CD8-positive, alpha-beta memory T cell (primary cell): ENCODE results near the gene VPS36. TPM values are rescaled to one million over a fixed set of nuclear protein-coding genes. Genes with fewer than 3 reads are reported as not detected.
"Not testable (repeated sequence)": the region's sequence is repeated elsewhere in the genome, so short reads cannot be mapped to it uniquely, and the experiment has no call there.

Experiments used
- CTCF ChIA-PET: fragments of 350-600 bp; sonication (Branson Sonifier 250); formaldehyde crosslinking; loops from one replicate; lab custom pipeline; 2021; ENCODE audit warnings: antibody characterized with exemption; lab: Charles Lee
- POLR2A ChIA-PET: fragments of 350-600 bp; sonication (Branson Sonifier 250); formaldehyde crosslinking; loops from one replicate; lab custom pipeline; 2021; ENCODE audit warnings: antibody characterized with exemption; lab: Charles Lee
- DNase-seq, 5 donors: peaks; one replicate each; pipeline versions ENCODE4 v3.0.0 to v3.0.0-alpha.2; 2020 to 2022; ENCODE audit warnings: mixed read lengths in 1 of 5
- H3K27ac ChIP-seq: one replicate; pipeline ENCODE4 v1.7.0; 2013; ENCODE audit warnings: low read depth, mild to moderate bottlenecking, low read length, moderate library complexity
- H3K27me3 ChIP-seq: 2 replicates; pipeline ENCODE4 v1.7.0; 2013; ENCODE audit warnings: low read length, mild to moderate bottlenecking; ENCODE audit not compliant: insufficient read depth, poor library complexity, severe bottlenecking
- H3K36me3 ChIP-seq: 2 replicates; pipeline ENCODE4 v1.7.0; 2013; ENCODE audit warnings: mild to moderate bottlenecking, low read length, moderate library complexity; ENCODE audit not compliant: insufficient read depth
- H3K4me1 ChIP-seq: 2 replicates; pipeline ENCODE4 v1.7.0; 2013; ENCODE audit warnings: mild to moderate bottlenecking, low read length, moderate library complexity; ENCODE audit not compliant: insufficient read depth
- H3K4me3 ChIP-seq: 2 replicates; pipeline ENCODE4 v1.7.0; 2013; ENCODE audit warnings: mild to moderate bottlenecking, low read length
- H3K9me3 ChIP-seq: 2 replicates; pipeline ENCODE4 v1.7.0; 2013; ENCODE audit warnings: mild to moderate bottlenecking, low read length
- H3K27ac Mint-ChIP-seq, 8 donors: one replicate each; pipeline ENCODE4 v1.8.0; 2020 to 2021; ENCODE audit warnings: mixed read lengths in 8 of 8, mild to moderate bottlenecking in 6 of 8, inconsistent platforms in 3 of 8, moderate library complexity in 3 of 8
- H3K27me3 Mint-ChIP-seq, 2 donors: one replicate each; pipeline ENCODE4 v1.8.0; 2020 to 2021; ENCODE audit warnings: mixed read lengths in 2 of 2, mild to moderate bottlenecking in 1 of 2, moderate library complexity in 1 of 2
- H3K36me3 Mint-ChIP-seq, 3 donors: one replicate each; pipeline ENCODE4 v1.8.0; 2020 to 2021; ENCODE audit warnings: mixed read lengths in 3 of 3, inconsistent platforms in 1 of 3, mild to moderate bottlenecking in 1 of 3
- H3K4me1 Mint-ChIP-seq, 3 donors: one replicate each; pipeline ENCODE4 v1.8.0; 2020 to 2021; ENCODE audit warnings: mixed read lengths in 3 of 3, inconsistent platforms in 1 of 3, mild to moderate bottlenecking in 1 of 3
- H3K4me3 Mint-ChIP-seq, 7 donors: one replicate each; pipeline ENCODE4 v1.8.0; 2020 to 2021; ENCODE audit warnings: mixed read lengths in 7 of 7, mild to moderate bottlenecking in 6 of 7, moderate library complexity in 4 of 7, inconsistent platforms in 2 of 7
- H3K9me3 Mint-ChIP-seq, 5 donors: one replicate each; pipeline ENCODE4 v1.8.0; 2020 to 2022; ENCODE audit warnings: mixed read lengths in 5 of 5, mild to moderate bottlenecking in 3 of 5, moderate library complexity in 2 of 5, inconsistent platforms in 1 of 5
- polyA plus RNA-seq: library from polyadenylated mRNA; unstranded; fragments of 300-500 nt; fragmentation: Illumina TruSeq; gene quantifications from one replicate; pipeline ENCODE4 v1.2.3, GENCODE V29; 2021
- total RNA-seq, 2 experiments: library from RNA; stranded (reverse); gene quantifications; one replicate each; pipeline ENCODE4 v1.2.3, GENCODE V29; 2021

The VPS36 gene
- total and polyA plus RNA-seq, 3 experiments from 2014 or later: 33.8 to 47.1 (median 34.9) TPM

DNA sequence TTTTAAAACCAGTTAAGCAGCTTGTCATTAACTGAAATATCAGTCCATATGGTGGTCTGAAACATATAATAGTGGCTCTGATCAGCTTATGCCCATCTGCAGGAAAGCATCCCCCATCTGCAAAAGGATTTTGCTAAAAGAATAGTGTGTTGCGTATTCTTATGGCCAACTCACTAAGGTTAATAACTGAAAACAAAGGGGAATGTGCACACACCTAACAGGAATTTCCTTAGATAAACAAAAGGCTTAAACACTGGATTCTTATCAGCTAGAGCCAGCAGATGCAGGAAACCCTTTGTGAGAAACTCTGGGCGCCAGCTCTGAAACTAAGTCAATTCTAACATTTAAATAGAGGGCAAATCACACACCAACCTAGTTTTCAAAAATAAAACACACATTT, 22.1 kb downstream of the VPS36 start:
- Mint-ChIP-seq H3K4me1 (peaks cover 2 to 8% (median 8%) of the 10 kb centered on the region in 3 donors), H3K36me3 (peaks cover 4 to 68% (median 14%) of the 10 kb centered on the region in 3 donors), H3K4me3 (no peak overlapping the region), H3K27me3 (no peaks in the 10 kb centered on the region), H3K9me3 (no peaks in the 10 kb centered on the region), H3K27ac (no peak overlapping the region)
- DNase-seq: no peak
- no peaks in the 10 kb centered on the region for H3K4me1 ChIP-seq
- no peak overlapping the region for H3K27ac ChIP-seq
- H3K4me3 ChIP-seq: no peak overlapping the region
- ChIA-PET POLR2A (no interaction called here), CTCF (interaction anchor here (2.3 kb wide), 1 partner anchor 22 kb away, joined by 13 read pairs; the partner anchor contains the start of gene VPS36)
- no peaks in the 10 kb centered on the region for H3K9me3 ChIP-seq
- H3K27me3 ChIP-seq: no peaks in the 10 kb centered on the region
- H3K36me3 ChIP-seq: peaks cover 2% of the 10 kb centered on the region

DNA sequence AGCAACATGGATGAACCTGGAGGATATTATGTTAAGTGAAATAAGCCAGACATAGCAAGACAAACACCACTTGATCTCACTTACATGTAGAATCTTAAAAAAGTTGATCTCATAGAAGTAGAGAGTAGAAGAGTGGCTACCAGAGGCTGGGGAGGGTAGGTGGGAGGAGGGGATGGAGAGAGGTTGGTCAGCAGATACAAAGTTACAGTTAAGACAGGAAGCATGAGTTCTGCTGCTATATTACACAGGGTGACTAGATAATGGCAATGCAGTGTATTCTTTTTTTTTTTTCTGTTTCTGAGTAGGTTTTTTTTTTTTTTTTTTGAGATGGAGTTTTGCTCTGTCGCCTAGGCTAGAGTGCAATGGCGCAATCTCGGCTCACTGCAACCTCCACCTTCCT, 29.2 kb downstream of the VPS36 start:
- POLR2A ChIA-PET: no interaction called here
- no peaks in the 10 kb centered on the region for H3K9me3 ChIP-seq

DNA sequence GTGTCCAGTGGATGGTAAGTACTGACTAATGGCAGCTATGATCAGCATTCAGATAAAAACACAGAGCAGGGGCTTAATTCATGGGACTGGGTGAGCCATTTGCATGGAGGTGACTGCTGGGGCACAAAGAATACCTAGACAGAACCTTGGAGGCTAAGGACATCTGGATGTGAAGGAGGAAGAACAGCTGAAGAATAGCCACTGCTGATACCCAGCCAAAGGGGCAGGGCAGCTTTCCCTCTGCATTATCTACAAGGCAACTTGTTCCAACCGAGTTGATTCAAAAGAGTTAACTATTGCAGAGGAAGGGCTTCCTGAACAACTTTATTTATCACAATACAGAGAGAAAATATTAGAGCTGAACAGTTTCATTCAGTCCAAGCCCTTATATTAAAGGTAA, 31.4 kb downstream of the VPS36 start:
- Mint-ChIP-seq H3K4me1 (peaks cover 0 to 1% (median 0%) of the 10 kb centered on the region in 3 donors), H3K36me3 (peaks cover 11 to 71% (median 28%) of the 10 kb centered on the region in 3 donors), H3K27me3 (peaks cover 0 to 2% of the 10 kb centered on the region in 2 donors), H3K27ac (peak overlapping the region in 2 of 8 donors; percentile 26 to 58), H3K9me3 (no peaks in the 10 kb centered on the region), H3K4me3 (no peak overlapping the region)
- no peaks in the 10 kb centered on the region for H3K27me3 ChIP-seq
- POLR2A ChIA-PET: no interaction called here
- peaks cover 30% of the 10 kb centered on the region for H3K36me3 ChIP-seq
- H3K4me3 ChIP-seq: no peak overlapping the region
- CTCF ChIA-PET: no interaction called here
- DNase-seq: no peak
- H3K27ac ChIP-seq: no peak overlapping the region
- no peaks in the 10 kb centered on the region for H3K4me1 ChIP-seq
- H3K9me3 ChIP-seq: no peaks in the 10 kb centered on the region

More for the DNA sequence above, 29.2 kb downstream of the VPS36 start:
- H3K4me1 ChIP-seq: no peaks in the 10 kb centered on the region
- Mint-ChIP-seq H3K27ac (peak overlapping the region in 1 of 8 donors; percentile 51), H3K9me3 (no peaks in the 10 kb centered on the region), H3K4me1 (peaks cover 0 to 4% (median 1%) of the 10 kb centered on the region in 3 donors), H3K27me3 (peaks cover 0 to 2% of the 10 kb centered on the region in 2 donors), H3K4me3 (no peak overlapping the region), H3K36me3 (peaks cover 9 to 67% (median 27%) of the 10 kb centered on the region in 3 donors)
- no peaks in the 10 kb centered on the region for H3K27me3 ChIP-seq
- H3K27ac ChIP-seq: no peak overlapping the region
- CTCF ChIA-PET: interaction anchor here (4.1 kb wide), 1 partner anchor 29 kb away, joined by 21 read pairs; the partner anchor contains the start of gene VPS36
- no peak overlapping the region for H3K4me3 ChIP-seq
- peaks cover 21% of the 10 kb centered on the region for H3K36me3 ChIP-seq
- no peak for DNase-seq

DNA sequence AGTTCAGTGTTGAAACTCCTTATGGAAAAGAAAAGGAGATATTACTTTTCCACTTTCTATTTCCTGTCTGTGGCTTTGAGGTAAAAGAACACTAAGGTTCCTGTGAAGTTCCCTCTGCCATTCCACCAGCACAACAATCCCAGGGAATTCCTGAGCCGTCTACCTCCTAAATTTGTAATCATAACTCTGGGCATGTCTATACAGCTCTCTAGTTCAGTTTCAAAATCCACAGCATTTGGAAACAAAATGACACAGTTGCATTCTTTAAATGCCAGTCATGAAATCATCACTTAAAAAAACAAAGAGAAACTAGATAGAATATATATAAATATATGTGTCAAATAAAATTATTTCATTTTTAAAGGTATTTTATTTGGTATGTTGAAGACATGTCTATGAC, 35.5 kb downstream of the VPS36 start:
- H3K27me3 Mint-ChIP-seq: no peaks in the 10 kb centered on the region
- Histone ChIP-seq H3K9me3 (no peaks in the 10 kb centered on the region), H3K4me1 (no peaks in the 10 kb centered on the region), H3K27ac (no peak overlapping the region), H3K36me3 (peaks cover 15% of the 10 kb centered on the region), H3K27me3 (no peaks in the 10 kb centered on the region), H3K4me3 (no peak overlapping the region)
- ChIA-PET POLR2A (no interaction called here), CTCF (no interaction called here)
- DNase-seq: no peak
- H3K4me1 Mint-ChIP-seq: no peaks in the 10 kb centered on the region
- H3K9me3 Mint-ChIP-seq: no peaks in the 10 kb centered on the region
- peak overlapping the region in 1 of 8 donors; percentile 6 for H3K27ac Mint-ChIP-seq
- H3K36me3 Mint-ChIP-seq: peaks cover 5 to 75% (median 29%) of the 10 kb centered on the region in 3 donors
- no peak overlapping the region for H3K4me3 Mint-ChIP-seq

DNA sequence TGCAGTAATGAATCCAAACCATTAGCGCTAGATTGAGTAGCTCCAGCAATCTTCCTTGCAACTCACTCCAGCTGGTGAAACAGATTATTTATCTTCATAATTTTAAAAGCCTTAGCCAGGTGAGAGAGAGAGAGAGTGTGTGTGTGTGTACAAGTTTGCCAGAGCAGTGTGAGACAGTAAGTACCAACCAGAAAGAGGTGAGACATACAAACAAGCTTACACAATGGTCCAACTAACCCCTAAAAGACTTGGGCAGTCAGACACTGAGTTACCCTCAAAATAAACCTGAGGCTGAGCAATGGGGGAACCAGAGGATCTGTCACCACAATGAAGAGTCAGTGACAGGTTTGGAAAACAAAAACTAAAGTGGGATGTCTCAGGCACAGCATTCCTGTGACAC, 36.4 kb downstream of the VPS36 start:
- POLR2A ChIA-PET: no interaction called here
- Mint-ChIP-seq H3K27ac (peak overlapping the region in 3 of 8 donors; percentile 12 to 61 (median 29)), H3K27me3 (no peaks in the 10 kb centered on the region), H3K9me3 (no peaks in the 10 kb centered on the region), H3K4me3 (no peak overlapping the region), H3K36me3 (peaks cover 5 to 71% (median 25%) of the 10 kb centered on the region in 3 donors), H3K4me1 (no peaks in the 10 kb centered on the region)
- Histone ChIP-seq H3K27me3 (no peaks in the 10 kb centered on the region), H3K27ac (no peak overlapping the region), H3K36me3 (peaks cover 15% of the 10 kb centered on the region), H3K9me3 (no peaks in the 10 kb centered on the region), H3K4me1 (no peaks in the 10 kb centered on the region), H3K4me3 (no peak overlapping the region)
- no peak for DNase-seq
- CTCF ChIA-PET: no interaction called here

DNA sequence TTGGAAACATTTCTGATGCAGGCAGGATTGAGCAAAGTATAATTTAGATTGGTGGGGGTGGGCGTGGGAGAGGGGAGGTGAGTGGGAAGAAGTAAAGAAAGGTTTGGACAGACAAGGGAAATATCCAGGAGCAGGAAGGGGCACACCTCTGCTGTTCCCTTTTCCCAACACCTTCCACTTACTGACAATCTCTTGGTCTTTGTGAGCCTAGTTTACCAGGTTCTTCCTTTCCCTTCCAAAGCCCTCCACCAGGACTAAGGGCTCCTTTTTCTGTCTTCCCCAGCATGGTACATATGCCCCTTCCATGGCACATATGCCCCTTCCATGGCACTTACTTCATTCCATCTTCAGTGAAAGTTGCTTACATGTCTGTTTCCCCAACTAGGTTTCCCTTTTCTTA, 38.3 kb downstream of the VPS36 start:
- H3K9me3 Mint-ChIP-seq: no peaks in the 10 kb centered on the region
- no peak overlapping the region for H3K4me3 Mint-ChIP-seq
- DNase-seq: no peak
- ChIA-PET CTCF (no interaction called here), POLR2A (no interaction called here)
- H3K4me3 ChIP-seq: no peak overlapping the region
- H3K27ac Mint-ChIP-seq: peak overlapping the region in 3 of 8 donors; percentile 22 to 71 (median 54)
- H3K9me3 ChIP-seq: no peaks in the 10 kb centered on the region
- H3K27me3 ChIP-seq: no peaks in the 10 kb centered on the region
- no peak overlapping the region for H3K27ac ChIP-seq
- peaks cover 15% of the 10 kb centered on the region for H3K36me3 ChIP-seq
- no peaks in the 10 kb centered on the region for H3K4me1 ChIP-seq
- no peaks in the 10 kb centered on the region for H3K27me3 Mint-ChIP-seq
- H3K4me1 Mint-ChIP-seq: no peaks in the 10 kb centered on the region
- H3K36me3 Mint-ChIP-seq: peaks cover 5 to 60% (median 20%) of the 10 kb centered on the region in 3 donors

DNA sequence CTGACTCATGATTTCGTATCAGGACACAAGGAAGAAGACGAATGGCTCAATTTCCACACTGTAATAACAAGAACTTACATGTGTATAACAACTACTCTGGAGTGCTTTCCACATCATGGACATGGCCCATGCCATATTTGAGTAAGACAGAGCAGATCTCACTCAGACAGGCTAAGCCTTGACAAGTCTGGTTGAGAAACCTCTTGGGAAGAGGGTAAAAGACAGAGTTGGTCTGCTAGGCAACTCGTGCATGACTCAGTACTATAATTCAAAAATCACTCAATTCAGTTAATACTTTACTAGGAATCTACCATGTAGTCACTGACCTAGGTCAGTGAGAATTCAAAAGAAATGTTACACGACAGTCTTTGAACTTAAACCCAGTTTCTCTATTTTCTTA, 38.8 kb downstream of the VPS36 start:
- DNase-seq: no peak
- POLR2A ChIA-PET: interaction anchor here (0.7 kb wide), 1 partner anchor 17 kb away, joined by 4 read pairs; no protein-coding TSS in a partner anchor
- Mint-ChIP-seq H3K27ac (peak overlapping the region in 4 of 8 donors; percentile 22 to 71 (median 40)), H3K4me1 (peaks cover 1 to 3% (median 3%) of the 10 kb centered on the region in 3 donors), H3K36me3 (peaks cover 5 to 55% (median 17%) of the 10 kb centered on the region in 3 donors), H3K4me3 (peak overlapping the region in 1 of 7 donors; percentile 5), H3K27me3 (no peaks in the 10 kb centered on the region), H3K9me3 (no peaks in the 10 kb centered on the region)
- Histone ChIP-seq H3K36me3 (peaks cover 11% of the 10 kb centered on the region), H3K4me3 (no peak overlapping the region), H3K9me3 (no peaks in the 10 kb centered on the region), H3K27ac (no peak overlapping the region), H3K27me3 (no peaks in the 10 kb centered on the region), H3K4me1 (no peaks in the 10 kb centered on the region)
- CTCF ChIA-PET: no interaction called here

DNA sequence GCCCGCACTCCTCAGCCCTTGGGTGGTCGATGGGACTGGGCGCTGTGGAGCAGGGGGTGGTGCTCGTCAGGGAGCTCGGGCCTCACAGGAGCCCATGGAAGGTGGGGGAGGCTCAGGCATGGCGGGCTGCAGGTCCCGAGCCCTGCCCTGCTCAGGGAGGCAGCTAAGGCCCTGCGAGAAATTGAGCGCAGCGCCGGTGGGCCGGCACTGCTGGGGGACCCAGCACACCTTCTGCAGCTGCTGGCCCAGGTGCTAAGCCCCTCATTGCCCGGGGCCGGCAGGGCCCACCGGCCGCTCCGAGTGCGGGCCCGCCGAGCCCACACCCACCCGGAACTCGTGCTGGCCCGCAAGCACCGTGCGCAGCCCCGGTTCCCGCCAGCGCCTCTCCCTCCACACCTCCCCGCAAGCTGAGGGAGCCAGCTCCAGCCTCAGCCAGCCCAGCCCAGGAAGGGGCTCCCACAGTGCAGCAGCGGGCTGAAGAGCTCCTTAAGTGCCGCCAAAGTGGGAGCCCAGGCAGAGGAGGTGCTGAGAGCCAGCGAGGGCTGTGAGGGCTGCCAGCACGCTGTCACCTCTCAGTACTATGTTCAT, 42.3 kb downstream of the VPS36 start:
- Mint-ChIP-seq H3K27me3 (peaks cover 0 to 18% of the 10 kb centered on the region in 2 donors), H3K27ac (peak overlapping the region in 1 of 8 donors; percentile 26), H3K36me3 (peaks cover 0 to 25% (median 6%) of the 10 kb centered on the region in 3 donors), H3K4me1 (peaks cover 20 to 27% (median 26%) of the 10 kb centered on the region in 3 donors)
- CTCF ChIA-PET, H3K9me3 ChIP-seq, DNase-seq, H3K9me3 Mint-ChIP-seq, H3K36me3 ChIP-seq, H3K27ac ChIP-seq, H3K27me3 ChIP-seq, H3K4me3 Mint-ChIP-seq, H3K4me3 ChIP-seq: not testable (repeated sequence)
- peaks cover 21% of the 10 kb centered on the region for H3K4me1 ChIP-seq
- POLR2A ChIA-PET: interaction anchor here (0.6 kb wide), 1 partner anchor 27 kb away, joined by 8 read pairs; no protein-coding TSS in a partner anchor
